Hepatocyte (in vitro differentiated cells): ENCODE measurements around the gene FN1. TPM values are rescaled to one million over a fixed set of nuclear protein-coding genes. Genes with fewer than 3 reads are reported as not detected.

Experiments used
- DNase-seq: peaks from one replicate; pipeline ENCODE4 v3.0.0-alpha.2; 2016; ENCODE audit warnings: low spot score
- H2AFZ ChIP-seq: fragments of 200-600 bp; sonication (generic); 2 replicates; pipeline ENCODE4 v1.6.0; 2016; ENCODE audit warnings: antibody characterized with exemption, mild to moderate bottlenecking
- H3K27ac ChIP-seq: fragments of 200-600 bp; sonication (generic); 2 replicates; pipeline ENCODE4 v1.5.1; 2016; ENCODE audit warnings: mild to moderate bottlenecking
- H3K27me3 ChIP-seq: fragments of 200-600 bp; sonication (generic); 2 replicates; pipeline ENCODE4 v1.6.1; 2016
- H3K36me3 ChIP-seq: fragments of 200-600 bp; sonication (generic); replicated peaks from 2 replicates; pipeline ENCODE4 v1.5.1; 2016; ENCODE audit warnings: low read depth; ENCODE audit not compliant: insufficient read depth
- H3K4me1 ChIP-seq: fragments of 200-600 bp; sonication (generic); 2 replicates; pipeline ENCODE4 v1.5.1; 2016; ENCODE audit warnings: mild to moderate bottlenecking, moderate library complexity; ENCODE audit not compliant: insufficient read depth
- H3K4me2 ChIP-seq: fragments of 200-600 bp; sonication (generic); 2 replicates; pipeline ENCODE4 v1.6.0; 2016
- H3K4me3 ChIP-seq: fragments of 200-600 bp; sonication (generic); 2 replicates; pipeline ENCODE4 v1.5.1; 2016; ENCODE audit warnings: mild to moderate bottlenecking
- H3K79me2 ChIP-seq: fragments of 200-600 bp; sonication (generic); 2 replicates; pipeline ENCODE4 v1.6.0; 2017; ENCODE audit warnings: mild to moderate bottlenecking
- H3K9me2 ChIP-seq: fragments of 200-600 bp; sonication (generic); replicated peaks from 2 replicates; pipeline ENCODE4 v1.6.0; 2017; ENCODE audit warnings: mild to moderate bottlenecking; ENCODE audit not compliant: insufficient read depth
- H3K9me3 ChIP-seq: fragments of 200-600 bp; sonication (generic); 2 replicates; pipeline ENCODE4 v1.5.1; 2016; ENCODE audit warnings: low read depth, mild to moderate bottlenecking
- H4K20me1 ChIP-seq: fragments of 200-600 bp; sonication (generic); 2 replicates; pipeline ENCODE4 v1.6.0; 2016; ENCODE audit warnings: mild to moderate bottlenecking; ENCODE audit not compliant: insufficient read depth, poor library complexity, severe bottlenecking
- EZH2 ChIP-seq: fragments of 200-600 bp; sonication (generic); IDR thresholded peaks from 2 replicates; pipeline ENCODE4 v1.6.1; 2016; ENCODE audit warnings: antibody characterized with exemption, mild to moderate bottlenecking, borderline replicate concordance
- EZH2phosphoT487 ChIP-seq: fragments of 200-600 bp; sonication (generic); IDR thresholded peaks from one replicate; pipeline ENCODE4 v1.6.1; 2018; ENCODE audit warnings: antibody characterized with exemption, mild to moderate bottlenecking, low read depth, moderate library complexity; ENCODE audit not compliant: unreplicated experiment, severe bottlenecking
- WGBS: methylation state at CpG from one replicate; pipeline ENCODE4 v1.1.6; 2016; ENCODE audit warnings: low lambda C conversion rate; ENCODE audit errors: missing lambda C conversion rate; 5-methylcytosine and 5-hydroxymethylcytosine counted together
- polyA plus RNA-seq: library from polyadenylated mRNA; unstranded; fragments of >200 nt; fragmentation: Nextera tagmentation; extraction: Ambion mirVana; gene quantifications from 2 replicates; pipeline ENCODE4 v1.2.1, GENCODE V29; 2016
- total RNA-seq: library from RNA; depleted of rRNA; stranded (reverse); fragments of >200 nt; gene quantifications from 2 replicates; pipeline ENCODE4 v1.2.3, GENCODE V29; 2014
- TF ChIP-seq, protein P1 (sequence below): fragments of 200-600 bp; sonication (generic); IDR thresholded peaks from 2 replicates; pipeline ENCODE4 v1.5.1; 2016; ENCODE audit warnings: antibody characterized with exemption, mild to moderate bottlenecking; ENCODE audit not compliant: poor library complexity

The FN1 gene
- total and polyA plus RNA-seq, 2 experiments from 2014 or later, result 1,650 to 3,020 TPM

DNA sequence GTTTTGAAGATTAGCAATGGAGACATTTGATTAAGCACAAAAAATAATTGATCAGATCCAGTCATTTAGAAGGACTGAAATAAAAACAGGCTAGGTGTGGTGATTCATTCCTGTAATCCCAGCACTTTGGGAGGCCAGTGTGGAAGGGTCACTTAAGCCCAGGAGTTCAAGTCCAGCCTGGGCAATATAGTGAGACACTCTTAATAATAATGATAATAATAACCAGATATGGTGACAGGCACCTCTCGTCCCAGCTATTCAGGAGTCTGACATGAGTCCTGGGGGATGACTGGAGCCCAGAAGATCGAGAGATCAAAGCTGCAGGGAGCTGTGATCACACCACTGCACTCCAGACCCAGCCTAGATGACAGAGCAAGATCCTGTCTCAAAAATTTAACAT lies 3.5 kb upstream of the FN1 start:
- Histone ChIP-seq H3K4me2 (no peak overlapping the region), H3K9me3 (no peaks in the 10 kb centered on the region)
- DNase-seq, result no peak

DNA sequence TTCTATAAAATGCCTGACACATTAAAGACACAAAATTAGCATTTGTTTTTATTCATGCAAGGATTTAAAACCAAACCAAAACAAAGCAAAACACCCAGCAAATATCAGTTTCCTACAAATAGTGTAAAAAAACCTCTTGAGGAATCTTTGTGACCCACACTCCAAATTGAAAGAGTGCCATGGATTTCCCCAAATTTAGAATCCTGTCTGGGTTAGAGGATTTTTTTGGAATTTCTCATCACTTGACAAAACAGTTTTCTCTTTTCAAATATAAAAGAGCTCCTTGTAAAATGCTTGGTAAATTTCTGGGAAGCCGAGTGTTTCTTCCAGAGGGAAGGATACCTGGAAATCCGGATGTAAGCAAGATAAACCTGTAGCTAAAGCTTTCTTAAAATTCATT lies 1.7 kb upstream of the FN1 start:
- Histone ChIP-seq H3K27ac (peak overlapping the region; percentile 95), H2AFZ (peak overlapping the region; percentile 52), H4K20me1 (no peaks in the 10 kb centered on the region), H3K79me2 (peaks cover 28% of the 10 kb centered on the region), H3K4me3 (no peak overlapping the region), H3K36me3 (no peaks in the 10 kb centered on the region), H3K4me1 (peaks cover 19% of the 10 kb centered on the region), H3K9me2 (no peaks in the 10 kb centered on the region), H3K27me3 (no peaks in the 10 kb centered on the region), H3K9me3 (no peaks in the 10 kb centered on the region), H3K4me2 (peak overlapping the region; percentile 78)
- whole genome bisulfite sequencing, result 37% methylated on average over 2 of the region's 2 CpGs
- no peak for DNase-seq
- TF ChIP-seq, protein P1, sequence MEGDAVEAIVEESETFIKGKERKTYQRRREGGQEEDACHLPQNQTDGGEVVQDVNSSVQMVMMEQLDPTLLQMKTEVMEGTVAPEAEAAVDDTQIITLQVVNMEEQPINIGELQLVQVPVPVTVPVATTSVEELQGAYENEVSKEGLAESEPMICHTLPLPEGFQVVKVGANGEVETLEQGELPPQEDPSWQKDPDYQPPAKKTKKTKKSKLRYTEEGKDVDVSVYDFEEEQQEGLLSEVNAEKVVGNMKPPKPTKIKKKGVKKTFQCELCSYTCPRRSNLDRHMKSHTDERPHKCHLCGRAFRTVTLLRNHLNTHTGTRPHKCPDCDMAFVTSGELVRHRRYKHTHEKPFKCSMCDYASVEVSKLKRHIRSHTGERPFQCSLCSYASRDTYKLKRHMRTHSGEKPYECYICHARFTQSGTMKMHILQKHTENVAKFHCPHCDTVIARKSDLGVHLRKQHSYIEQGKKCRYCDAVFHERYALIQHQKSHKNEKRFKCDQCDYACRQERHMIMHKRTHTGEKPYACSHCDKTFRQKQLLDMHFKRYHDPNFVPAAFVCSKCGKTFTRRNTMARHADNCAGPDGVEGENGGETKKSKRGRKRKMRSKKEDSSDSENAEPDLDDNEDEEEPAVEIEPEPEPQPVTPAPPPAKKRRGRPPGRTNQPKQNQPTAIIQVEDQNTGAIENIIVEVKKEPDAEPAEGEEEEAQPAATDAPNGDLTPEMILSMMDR, result no peak
- no peak for TF ChIP-seq EZH2
- TF ChIP-seq EZH2phosphoT487, result no peak

More for the DNA sequence above, 3.5 kb upstream of the FN1 start:
- no peaks in the 10 kb centered on the region for H3K27me3 ChIP-seq
- H3K79me2 ChIP-seq, result peaks cover 14% of the 10 kb centered on the region
- no peak overlapping the region for H2AFZ ChIP-seq
- H4K20me1 ChIP-seq, result no peaks in the 10 kb centered on the region
- H3K4me3 ChIP-seq, result no peak overlapping the region
- WGBS, result 73% methylated on average over 2 of the region's 2 CpGs
- H3K4me1 ChIP-seq, result peaks cover 10% of the 10 kb centered on the region
- TF ChIP-seq, protein P1, result no peak
- TF ChIP-seq EZH2phosphoT487 (no peak), EZH2 (no peak)
- no peak overlapping the region for H3K27ac ChIP-seq
- no peaks in the 10 kb centered on the region for H3K9me2 ChIP-seq
- H3K36me3 ChIP-seq, result no peaks in the 10 kb centered on the region

DNA sequence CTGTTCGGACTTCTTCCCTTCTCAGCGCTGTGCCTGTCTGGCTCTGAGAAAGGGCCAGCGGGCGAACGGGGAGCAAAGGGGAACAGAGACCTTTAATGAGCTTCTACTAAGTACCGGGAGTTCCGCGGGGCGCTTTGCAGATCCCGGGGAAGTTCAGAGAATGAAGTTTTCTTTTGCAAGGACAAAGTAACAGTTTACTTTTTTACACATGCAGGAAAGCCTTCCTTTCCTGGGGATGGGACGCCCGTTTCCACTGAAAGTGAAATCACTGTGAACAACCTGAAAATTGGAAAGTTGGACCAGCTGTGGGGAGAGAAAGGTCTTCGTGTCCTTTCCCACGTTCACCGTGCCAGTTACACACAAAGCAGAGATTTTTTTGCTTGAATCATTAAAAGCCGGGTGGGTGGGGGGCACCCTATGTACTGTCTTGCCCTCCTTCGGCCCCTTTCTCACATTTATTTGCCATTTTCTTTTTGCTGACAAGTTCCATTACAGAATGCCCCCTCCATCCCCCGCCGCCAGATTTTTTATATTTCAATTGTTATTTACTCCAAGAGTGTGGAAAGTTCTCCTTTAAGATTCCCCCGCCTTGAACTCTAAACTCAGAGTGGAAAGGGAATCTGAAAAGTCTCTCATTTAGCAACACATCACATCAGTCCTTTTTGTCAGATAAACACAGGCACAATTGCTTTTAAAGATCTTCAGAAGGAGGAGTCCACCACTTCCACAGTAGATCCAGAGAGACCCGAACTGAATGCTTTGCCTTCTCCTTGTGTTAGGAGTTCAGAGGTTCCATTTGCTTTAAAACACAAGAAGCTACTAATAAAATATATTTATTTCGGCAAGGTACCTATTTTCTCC lies 1.1 kb upstream of the FN1 start:
- Histone ChIP-seq H3K4me1 (peaks cover 23% of the 10 kb centered on the region), H3K79me2 (peaks cover 32% of the 10 kb centered on the region), H3K9me3 (no peaks in the 10 kb centered on the region), H2AFZ (peak overlapping the region; percentile 52), H3K4me3 (peak overlapping the region; percentile 26), H4K20me1 (no peaks in the 10 kb centered on the region), H3K36me3 (no peaks in the 10 kb centered on the region), H3K9me2 (no peaks in the 10 kb centered on the region), H3K27me3 (no peaks in the 10 kb centered on the region), H3K4me2 (peak overlapping the region; percentile 78), H3K27ac (peak overlapping the region; percentile 95)
- 7% methylated on average over 22 of the region's 22 CpGs for WGBS
- DNase-seq, result peak; percentile 50
- TF ChIP-seq EZH2 (no peak), EZH2phosphoT487 (no peak)
- TF ChIP-seq, protein P1, result no peak
